ENCODE measurements around the gene MYL5. TPM values are rescaled to one million over a fixed set of nuclear protein-coding genes. Genes with fewer than 3 reads are reported as not detected.

MYL5 gene
- total RNA-seq, 2 experiments from 2014 or later, result 11.6 to 19.3 TPM

DNA sequence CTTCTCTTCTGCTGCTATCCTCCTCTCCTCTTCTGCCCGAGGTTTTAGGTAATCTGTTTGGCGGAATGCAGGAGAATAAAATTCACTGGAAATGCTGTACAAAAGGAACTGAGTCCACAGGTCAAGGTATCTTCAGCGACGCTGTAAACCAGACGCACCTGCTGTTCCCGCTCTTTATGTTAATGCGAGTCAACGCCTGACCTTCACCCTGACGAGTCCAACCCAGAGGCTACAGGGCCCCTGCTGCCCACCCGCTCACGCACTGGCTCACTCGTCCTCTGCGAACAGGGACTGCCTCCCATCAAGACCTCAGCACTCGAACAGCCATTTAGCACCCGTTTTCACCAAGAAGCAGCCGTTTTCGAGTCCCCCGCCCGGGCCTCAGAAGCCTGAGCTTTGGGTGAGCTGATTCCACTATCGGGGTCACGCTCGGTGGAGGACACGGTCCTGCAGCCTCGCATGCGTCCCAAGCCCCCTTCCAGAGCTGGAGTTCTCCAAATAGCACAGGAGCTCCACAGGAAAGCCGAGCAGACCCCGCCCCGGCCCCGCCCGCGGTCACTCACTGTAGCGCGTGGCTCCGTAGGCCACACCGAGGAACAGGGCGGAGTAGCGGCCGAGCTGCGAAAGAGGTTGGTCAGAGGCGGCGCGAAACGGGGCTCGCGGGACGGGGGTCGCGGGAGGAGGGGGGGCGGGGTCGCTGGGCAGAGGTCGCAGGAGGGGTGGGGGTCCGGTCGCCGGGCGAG lies 822 bp upstream of the MYL5 start:
- DNase-seq (no peak), ATAC-seq (peak; percentile 12)
- CTCF ChIA-PET, result interaction anchor here (0.6 to 2.6 kb wide), 8 partner anchors 8 to 429 kb away, joined by 3 to 11 read pairs (median 4); no protein-coding TSS in a partner anchor
- Mint-ChIP-seq H3K9me3 (ENCODE audit: insufficient read depth) (no peaks in the 10 kb centered on the region), H3K4me3 (peak overlapping the region; percentile 86), H3K4me1 (ENCODE audit: low read depth) (peaks cover 18% of the 10 kb centered on the region), H3K27me3 (ENCODE audit: low read depth) (no peaks in the 10 kb centered on the region), H3K36me3 (ENCODE audit: low read depth) (peaks cover 31% of the 10 kb centered on the region), H3K27ac (peak overlapping the region; percentile 87)
- POLR2A ChIA-PET, result interaction anchor here (0.8 to 2.1 kb wide), 8 partner anchors 9 to 259 kb away, joined by 3 to 17 read pairs (median 6); partner anchors contain the start of genes GAK, PCGF3 and TMEM175

DNA sequence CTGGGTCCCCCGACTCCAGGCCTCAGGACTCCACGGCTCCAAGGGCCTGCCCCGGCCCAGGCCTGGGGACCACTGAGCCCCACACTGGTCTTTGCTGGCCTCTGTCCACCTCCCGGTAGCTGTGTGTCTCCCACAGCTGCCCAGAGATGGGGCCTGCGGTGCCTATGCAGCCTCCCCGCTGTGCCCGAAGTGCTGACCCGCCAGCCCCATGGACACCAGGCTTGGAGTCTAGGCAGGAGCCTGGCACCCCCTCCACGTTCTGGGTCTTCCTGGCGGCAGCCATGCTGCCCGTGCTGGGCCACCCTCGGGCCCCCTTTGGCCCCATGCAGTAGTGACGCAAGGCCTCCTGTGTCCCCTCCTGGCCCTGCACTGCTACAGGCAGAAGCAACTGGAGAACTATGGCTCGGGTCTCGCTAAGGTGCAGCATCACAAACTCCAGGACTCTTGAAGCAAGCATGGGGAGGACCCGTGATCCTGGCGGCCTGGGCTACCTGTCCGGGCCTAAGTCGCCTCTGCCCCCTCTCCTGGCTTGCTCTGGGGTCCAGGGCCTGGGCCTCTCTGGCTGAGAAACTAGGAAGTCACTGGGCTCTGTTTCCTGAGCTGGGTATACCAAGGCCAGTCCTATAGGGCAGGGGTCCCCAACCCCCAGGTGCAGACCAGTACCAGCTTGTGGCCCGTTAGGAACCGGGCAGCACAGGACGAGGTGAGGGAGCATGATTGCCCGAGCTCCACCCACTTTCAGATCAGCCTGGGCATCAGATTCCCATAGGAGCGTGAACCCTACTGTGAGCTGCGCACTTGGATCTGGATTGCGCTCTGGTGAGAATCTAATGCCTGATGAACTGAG lies 917 bp downstream of the MYL5 start:
- ATAC-seq (no peak), DNase-seq (no peak)
- no peaks in the 10 kb centered on the region for H3K27me3 Mint-ChIP-seq (ENCODE audit: low read depth)
- H3K4me1 Mint-ChIP-seq (ENCODE audit: low read depth), result peaks cover 21% of the 10 kb centered on the region
- peak overlapping the region; percentile 90 for H3K27ac Mint-ChIP-seq
- ChIA-PET POLR2A (interaction anchor here (1.0 to 2.1 kb wide), 4 partner anchors 11 to 72 kb away, joined by 4 to 7 read pairs (median 6); no protein-coding TSS in a partner anchor), CTCF (interaction anchor here (1.4 to 2.6 kb wide), 2 partner anchors 9 to 16 kb away, joined by 5 to 6 read pairs; no protein-coding TSS in a partner anchor)
- H3K4me3 Mint-ChIP-seq, result peak overlapping the region; percentile 86
- H3K9me3 Mint-ChIP-seq (ENCODE audit: insufficient read depth), result no peaks in the 10 kb centered on the region
- peaks cover 31% of the 10 kb centered on the region for H3K36me3 Mint-ChIP-seq (ENCODE audit: low read depth)

DNA sequence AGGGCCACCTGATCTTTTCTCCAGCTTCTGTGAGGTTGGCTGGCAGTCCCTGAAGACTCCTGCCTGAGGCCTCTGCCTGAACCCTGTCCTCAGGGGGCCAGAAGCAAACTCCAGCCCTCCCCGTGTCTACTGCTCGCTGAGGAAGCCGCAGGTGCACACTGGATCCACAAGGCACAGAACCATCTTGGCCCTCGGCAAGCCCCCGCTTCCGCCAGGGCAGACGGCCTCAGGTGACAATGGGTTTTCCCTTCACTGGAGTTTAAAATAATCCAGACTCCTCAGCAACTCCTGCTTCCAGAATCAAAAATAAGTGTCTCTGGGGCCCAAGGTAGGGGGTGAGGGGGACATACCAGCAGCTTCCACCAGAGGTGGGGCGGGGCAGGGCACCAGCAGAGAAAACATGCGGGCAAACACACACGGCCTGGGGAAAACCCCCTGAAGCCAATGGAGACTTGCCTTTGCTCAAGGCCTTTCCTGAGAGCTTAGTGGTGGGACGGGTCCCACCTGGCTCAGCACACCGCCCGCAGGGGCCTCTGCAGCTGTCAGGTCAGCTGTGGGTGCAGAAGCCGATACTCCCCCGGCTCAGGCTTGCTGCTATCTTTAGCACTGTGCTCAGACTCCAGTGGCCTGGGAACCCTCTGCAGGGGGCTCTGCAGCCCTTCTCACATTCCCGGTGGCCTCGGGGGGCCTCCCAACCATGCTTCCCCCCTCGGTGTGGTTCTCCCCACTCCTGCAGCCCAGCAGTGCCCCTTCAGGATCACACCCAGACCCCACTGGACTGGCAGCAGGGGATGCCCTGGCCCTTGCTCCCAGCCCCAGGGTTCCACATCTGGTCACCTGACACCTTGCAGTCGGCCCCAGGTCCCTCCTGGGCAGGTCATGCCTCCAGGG lies 1.9 kb downstream of the MYL5 start:
- no peak for ATAC-seq
- Mint-ChIP-seq H3K4me1 (ENCODE audit: low read depth) (peaks cover 28% of the 10 kb centered on the region), H3K27me3 (ENCODE audit: low read depth) (no peaks in the 10 kb centered on the region), H3K4me3 (peak overlapping the region; percentile 18), H3K36me3 (ENCODE audit: low read depth) (peaks cover 22% of the 10 kb centered on the region), H3K27ac (no peak overlapping the region), H3K9me3 (ENCODE audit: insufficient read depth) (no peaks in the 10 kb centered on the region)
- POLR2A ChIA-PET, result interaction anchor here (1.0 kb wide), 1 partner anchor 12 kb away, joined by 4 read pairs; no protein-coding TSS in a partner anchor
- no peak for DNase-seq
- CTCF ChIA-PET, result interaction anchor here (2.6 kb wide), 1 partner anchor 15 kb away, joined by 6 read pairs; no protein-coding TSS in a partner anchor

DNA sequence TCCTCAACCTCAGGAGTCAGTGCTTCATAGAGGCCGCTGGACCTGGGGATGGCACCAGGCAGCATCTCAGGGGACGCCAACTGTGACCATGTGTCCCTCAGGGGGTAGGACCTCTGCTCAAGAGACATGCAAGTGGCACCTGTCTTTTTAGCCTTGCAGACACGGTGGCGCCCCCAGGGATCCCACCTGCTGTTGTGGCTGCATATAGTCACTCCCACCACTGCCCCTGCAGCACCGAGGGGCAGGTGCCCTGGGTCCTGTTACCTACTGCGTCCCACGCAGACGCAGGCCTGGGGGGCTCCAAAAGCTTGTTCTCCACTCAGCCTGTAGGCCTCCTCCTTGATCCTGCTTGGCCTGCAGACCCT lies 2.5 kb downstream of the MYL5 start:
- ChIA-PET POLR2A (no interaction called here), CTCF (no interaction called here)
- DNase-seq, result no peak
- Mint-ChIP-seq H3K4me3 (no peak overlapping the region), H3K36me3 (ENCODE audit: low read depth) (peaks cover 16% of the 10 kb centered on the region), H3K9me3 (ENCODE audit: insufficient read depth) (no peaks in the 10 kb centered on the region), H3K27me3 (ENCODE audit: low read depth) (no peaks in the 10 kb centered on the region), H3K4me1 (ENCODE audit: low read depth) (peaks cover 30% of the 10 kb centered on the region), H3K27ac (no peak overlapping the region)
- ATAC-seq, result no peak

DNA sequence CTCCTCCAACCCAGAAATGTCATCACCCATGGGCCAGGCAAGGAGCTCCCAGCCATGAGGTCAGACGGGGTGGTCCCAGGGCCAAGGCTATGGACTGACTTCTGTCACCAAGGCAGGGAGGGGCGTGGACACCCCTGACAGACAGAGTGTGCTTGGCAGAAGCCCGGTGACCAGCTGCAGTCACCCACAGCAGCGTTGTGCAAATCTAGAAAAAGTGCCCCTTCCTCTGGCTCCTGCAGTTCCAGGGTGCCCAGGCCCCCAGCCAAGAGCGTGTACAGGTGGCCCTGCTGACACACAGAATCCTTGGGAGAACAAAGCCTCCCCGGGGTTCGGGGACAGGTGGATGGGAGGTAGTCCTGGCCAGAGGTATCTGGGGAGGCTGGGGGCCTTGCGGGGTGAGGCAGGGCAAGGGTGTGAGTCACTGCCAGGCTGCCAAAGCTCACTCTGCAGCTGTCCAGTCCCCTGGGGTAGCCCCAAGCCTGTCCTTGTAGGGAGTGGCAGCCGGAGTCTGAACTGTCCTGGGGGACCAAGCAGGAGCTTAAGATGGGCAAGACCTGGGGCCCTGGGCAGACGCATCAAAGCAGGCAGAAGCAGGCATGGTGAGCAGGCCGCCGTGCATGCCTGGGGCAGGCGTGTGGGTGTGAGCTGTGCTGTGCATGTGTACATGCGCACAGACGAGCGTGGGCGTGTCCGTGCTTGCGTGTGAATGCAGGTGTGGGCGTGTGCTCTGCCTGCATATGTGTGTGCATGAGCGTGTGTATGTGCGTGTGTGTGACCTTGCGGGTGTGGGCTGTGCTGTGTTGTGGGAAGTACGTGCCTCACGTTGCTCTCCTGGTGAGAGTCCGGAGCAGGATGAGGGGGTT lies 3.3 kb downstream of the MYL5 start:
- no peaks in the 10 kb centered on the region for H3K9me3 Mint-ChIP-seq (ENCODE audit: insufficient read depth)
- ChIA-PET POLR2A (no interaction called here), CTCF (no interaction called here)
- H3K4me1 Mint-ChIP-seq (ENCODE audit: low read depth), result peaks cover 27% of the 10 kb centered on the region
- ATAC-seq (no peak), DNase-seq (no peak)
- peaks cover 9% of the 10 kb centered on the region for H3K36me3 Mint-ChIP-seq (ENCODE audit: low read depth)
- H3K27me3 Mint-ChIP-seq (ENCODE audit: low read depth), result no peaks in the 10 kb centered on the region
- H3K4me3 Mint-ChIP-seq, result no peak overlapping the region
- H3K27ac Mint-ChIP-seq, result no peak overlapping the region

DNA sequence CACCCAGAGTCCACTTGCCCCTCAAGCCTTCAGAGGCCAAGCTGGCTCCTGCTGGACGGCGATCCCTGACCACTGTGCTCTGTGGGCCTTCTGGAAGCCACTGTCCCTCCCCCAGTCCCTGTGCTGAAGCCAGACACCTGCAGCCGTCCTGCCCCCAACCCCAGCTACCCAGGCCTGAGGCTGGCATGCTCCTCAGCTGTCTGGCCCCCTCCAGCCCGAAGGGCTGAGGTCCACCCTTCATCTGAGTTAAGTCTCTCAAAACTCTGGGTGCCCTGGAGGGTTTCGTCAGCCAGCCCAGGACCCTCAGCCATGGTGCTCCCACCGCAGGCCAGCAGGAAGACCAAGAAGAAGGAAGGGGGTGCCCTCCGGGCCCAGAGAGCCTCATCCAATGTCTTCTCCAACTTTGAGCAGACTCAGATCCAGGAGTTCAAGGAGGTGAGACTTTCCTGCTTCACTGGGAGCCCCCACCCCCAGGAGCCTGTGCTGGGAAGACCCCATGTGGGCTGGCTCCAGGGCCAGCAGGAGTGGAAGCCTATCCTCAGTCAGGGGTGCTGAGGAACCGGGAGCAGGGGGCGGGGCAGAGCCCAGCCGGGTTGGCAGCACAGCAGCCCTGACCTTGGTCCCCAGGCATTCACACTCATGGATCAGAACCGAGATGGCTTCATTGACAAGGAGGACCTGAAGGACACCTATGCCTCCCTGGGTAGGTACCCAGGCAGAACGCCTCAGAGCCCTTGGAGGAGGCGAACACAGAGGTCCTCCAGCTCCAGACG lies 4.2 kb downstream of the MYL5 start:
- Mint-ChIP-seq H3K4me1 (ENCODE audit: low read depth) (peaks cover 22% of the 10 kb centered on the region), H3K27ac (no peak overlapping the region), H3K9me3 (ENCODE audit: insufficient read depth) (no peaks in the 10 kb centered on the region), H3K27me3 (ENCODE audit: low read depth) (no peaks in the 10 kb centered on the region), H3K36me3 (ENCODE audit: low read depth) (peaks cover 1% of the 10 kb centered on the region), H3K4me3 (no peak overlapping the region)
- DNase-seq (no peak), ATAC-seq (no peak)
- ChIA-PET CTCF (no interaction called here), POLR2A (no interaction called here)

DNA sequence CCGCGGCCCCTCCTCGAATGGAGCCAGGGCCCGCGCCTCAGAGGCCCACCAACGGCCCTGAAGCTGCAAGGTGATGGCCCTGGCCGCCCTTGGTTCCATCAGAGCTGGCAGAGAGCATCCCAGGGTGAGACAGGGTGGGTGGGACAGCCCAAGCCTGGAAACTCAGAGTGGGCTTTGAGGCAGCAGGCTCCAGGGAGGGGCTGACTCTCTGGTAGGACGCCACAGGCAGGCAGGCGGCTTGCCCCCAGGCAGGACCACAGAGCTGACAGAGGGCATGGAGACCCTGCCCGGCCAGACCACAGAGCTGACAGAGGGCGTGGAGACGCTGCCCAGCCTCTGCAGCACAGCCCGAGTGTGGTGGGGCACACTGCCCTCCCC lies 4.8 kb downstream of the MYL5 start:
- ChIA-PET CTCF (no interaction called here), POLR2A (no interaction called here)
- ATAC-seq (no peak), DNase-seq (no peak)
- Mint-ChIP-seq H3K27ac (no peak overlapping the region), H3K9me3 (ENCODE audit: insufficient read depth) (no peaks in the 10 kb centered on the region), H3K27me3 (ENCODE audit: low read depth) (no peaks in the 10 kb centered on the region), H3K4me3 (no peak overlapping the region), H3K4me1 (ENCODE audit: low read depth) (peaks cover 26% of the 10 kb centered on the region), H3K36me3 (ENCODE audit: low read depth) (no peaks in the 10 kb centered on the region)

DNA sequence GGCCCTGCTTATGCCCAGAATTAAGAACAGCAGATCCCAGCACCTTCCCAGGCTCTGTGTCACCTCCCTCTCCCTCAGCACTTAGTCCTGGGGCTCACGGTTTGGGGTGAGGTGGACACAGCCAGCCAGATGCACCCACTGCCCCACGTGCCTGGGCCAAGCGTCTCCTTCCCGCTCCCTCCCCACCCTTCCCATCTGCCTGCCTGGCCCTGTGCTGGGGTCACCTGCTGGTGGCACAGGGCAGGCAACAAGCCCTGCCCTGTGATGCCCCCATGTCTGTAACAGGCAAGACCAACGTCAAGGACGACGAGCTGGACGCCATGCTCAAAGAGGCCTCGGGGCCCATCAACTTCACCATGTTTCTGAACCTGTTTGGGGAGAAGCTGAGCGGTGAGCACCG lies 5.3 kb downstream of the MYL5 start:
- POLR2A ChIA-PET, result no interaction called here
- Mint-ChIP-seq H3K4me3 (no peak overlapping the region), H3K4me1 (ENCODE audit: low read depth) (peaks cover 26% of the 10 kb centered on the region), H3K27me3 (ENCODE audit: low read depth) (no peaks in the 10 kb centered on the region), H3K27ac (no peak overlapping the region), H3K9me3 (ENCODE audit: insufficient read depth) (no peaks in the 10 kb centered on the region), H3K36me3 (ENCODE audit: low read depth) (no peaks in the 10 kb centered on the region)
- CTCF ChIA-PET, result no interaction called here
- DNase-seq, result no peak
- no peak for ATAC-seq

DNA sequence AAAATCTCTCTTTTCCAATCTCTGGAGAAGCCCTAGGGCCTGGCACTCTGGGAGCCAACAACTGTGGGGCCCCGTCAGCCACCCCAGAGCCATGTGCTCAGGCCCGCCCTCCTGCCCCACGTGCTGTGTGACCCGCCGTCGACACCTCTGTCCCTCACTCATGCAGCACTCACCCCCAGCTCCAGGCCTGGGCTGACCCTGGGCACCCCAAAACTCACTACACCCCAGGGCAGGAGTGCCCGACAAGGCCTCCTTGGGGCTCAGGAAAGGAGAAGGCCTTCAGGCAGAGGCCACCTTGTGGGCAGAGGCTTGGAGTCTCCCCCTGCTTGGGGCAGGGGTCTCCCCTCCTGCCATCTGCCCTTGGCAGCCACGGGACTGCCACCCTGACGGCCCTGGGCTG lies 5.7 kb downstream of the MYL5 start:
- H3K27ac Mint-ChIP-seq, result peak overlapping the region; percentile 74
- no peaks in the 10 kb centered on the region for H3K36me3 Mint-ChIP-seq (ENCODE audit: low read depth)
- ATAC-seq (no peak), DNase-seq (no peak)
- H3K27me3 Mint-ChIP-seq (ENCODE audit: low read depth), result no peaks in the 10 kb centered on the region
- CTCF ChIA-PET, result no interaction called here
- peaks cover 26% of the 10 kb centered on the region for H3K4me1 Mint-ChIP-seq (ENCODE audit: low read depth)
- peak overlapping the region; percentile 64 for H3K4me3 Mint-ChIP-seq
- H3K9me3 Mint-ChIP-seq (ENCODE audit: insufficient read depth), result no peaks in the 10 kb centered on the region
- POLR2A ChIA-PET, result interaction anchor here (0.6 to 0.7 kb wide), 3 partner anchors 8 to 21 kb away, joined by 3 read pairs; no protein-coding TSS in a partner anchor

DNA sequence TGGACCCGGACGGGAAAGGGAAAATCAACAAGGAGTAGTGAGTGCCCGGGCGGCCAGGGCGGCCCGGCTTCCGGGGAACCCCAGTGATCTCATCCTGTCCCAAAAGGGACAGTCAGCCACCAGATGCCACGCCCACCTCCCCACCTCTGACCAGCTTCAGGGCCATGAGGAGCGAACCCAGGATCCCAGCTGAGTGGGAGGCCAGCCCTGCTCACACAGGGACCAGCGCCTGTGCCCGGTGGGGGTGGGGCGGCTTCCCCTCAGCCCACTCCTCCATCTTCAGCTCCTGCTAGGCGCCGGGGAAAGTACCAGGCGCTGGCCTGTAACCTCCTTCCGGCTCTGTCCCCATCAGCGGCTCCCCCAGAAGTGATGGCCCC lies 6.2 kb downstream of the MYL5 start:
- H3K4me3 Mint-ChIP-seq, result peak overlapping the region; percentile 64
- no peaks in the 10 kb centered on the region for H3K27me3 Mint-ChIP-seq (ENCODE audit: low read depth)
- ATAC-seq (no peak), DNase-seq (no peak)
- peaks cover 22% of the 10 kb centered on the region for H3K4me1 Mint-ChIP-seq (ENCODE audit: low read depth)
- ChIA-PET POLR2A (interaction anchor here (0.6 to 0.7 kb wide), 3 partner anchors 9 to 22 kb away, joined by 3 read pairs; no protein-coding TSS in a partner anchor), CTCF (no interaction called here)
- H3K27ac Mint-ChIP-seq, result peak overlapping the region; percentile 74
- no peaks in the 10 kb centered on the region for H3K9me3 Mint-ChIP-seq (ENCODE audit: insufficient read depth)
- H3K36me3 Mint-ChIP-seq (ENCODE audit: low read depth), result no peaks in the 10 kb centered on the region

Data from activated CD8-positive, alpha-beta T cell treated with anti-CD3 and anti-CD28 coated beads, Interleukin-2, amount 10 ng/mL, durations not matched to agents 7 days and 5 days (primary cell).